Osteoblast (primary cell): Measurements from ENCODE around the gene MPIG6B. TPM values are rescaled to one million over a fixed set of nuclear protein-coding genes. Genes with fewer than 3 reads are reported as not detected.
A peak's percentile ranks its signal among the peaks of the same experiment; 100 is the strongest.

ENCODE experiments used
- DNase-seq: peaks from one replicate; pipeline ENCODE4 v3.0.0; 2011; ENCODE audit warnings: low spot score, mixed read lengths; ENCODE audit not compliant: insufficient read length; ENCODE audit errors: missing footprints
- H2AFZ ChIP-seq: 2 replicates; pipeline ENCODE4 v1.6.0; 2011; ENCODE audit warnings: mild to moderate bottlenecking, low read length
- H3K27ac ChIP-seq: 2 replicates; pipeline ENCODE4 v1.5.1; 2011; ENCODE audit warnings: mild to moderate bottlenecking, low read depth, low read length, moderate library complexity
- H3K27me3 ChIP-seq: 2 replicates; pipeline ENCODE4 v1.6.0; 2012; ENCODE audit warnings: mild to moderate bottlenecking, control low read depth, inconsistent platforms, low read length, moderate library complexity; ENCODE audit not compliant: insufficient read depth
- H3K36me3 ChIP-seq: 2 replicates; pipeline ENCODE4 v1.5.1; 2011; ENCODE audit warnings: mild to moderate bottlenecking, low read length, control low read depth, moderate library complexity; ENCODE audit not compliant: insufficient read depth
- H3K4me1 ChIP-seq: 2 replicates; pipeline ENCODE4 v1.5.1; 2011; ENCODE audit warnings: mild to moderate bottlenecking, low read length, control low read depth, moderate library complexity; ENCODE audit not compliant: insufficient read depth
- H3K4me2 ChIP-seq: 2 replicates; pipeline ENCODE4 v1.6.0; 2011; ENCODE audit warnings: mild to moderate bottlenecking, low read length; ENCODE audit not compliant: insufficient read depth
- H3K4me3 ChIP-seq: fragments of 200-600 bp; sonication (generic); 3 replicates; pipeline ENCODE4 v1.5.1; 2012; ENCODE audit warnings: mild to moderate bottlenecking, low read length, inconsistent platforms; ENCODE audit not compliant: insufficient read depth
- H3K79me2 ChIP-seq: 2 replicates; pipeline ENCODE4 v1.6.0; 2012; ENCODE audit warnings: mild to moderate bottlenecking, low read length, control low read depth, inconsistent platforms; ENCODE audit not compliant: insufficient read depth
- H3K9me3 ChIP-seq: 2 replicates; pipeline ENCODE4 v1.5.1; 2011; ENCODE audit warnings: low read depth, low read length, control low read depth
- H4K20me1 ChIP-seq: 2 replicates; pipeline ENCODE4 v1.6.0; 2012; ENCODE audit warnings: mild to moderate bottlenecking, low read length, control low read depth; ENCODE audit not compliant: insufficient read depth
- total RNA-seq: library from RNA; depleted of rRNA; stranded (reverse); fragments of >200 nt; gene quantifications from 2 replicates; pipeline ENCODE4 v1.2.3, GENCODE V29; 2012
- TF ChIP-seq, protein P1 (sequence below): IDR thresholded peaks from 2 replicates; pipeline ENCODE4 v1.5.1; 2011; ENCODE audit warnings: mild to moderate bottlenecking, low read depth, low read length, moderate library complexity; ENCODE audit errors: extremely low read depth

MPIG6B gene, protein sequence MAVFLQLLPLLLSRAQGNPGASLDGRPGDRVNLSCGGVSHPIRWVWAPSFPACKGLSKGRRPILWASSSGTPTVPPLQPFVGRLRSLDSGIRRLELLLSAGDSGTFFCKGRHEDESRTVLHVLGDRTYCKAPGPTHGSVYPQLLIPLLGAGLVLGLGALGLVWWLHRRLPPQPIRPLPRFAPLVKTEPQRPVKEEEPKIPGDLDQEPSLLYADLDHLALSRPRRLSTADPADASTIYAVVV
- not detected in 2 replicates for total RNA-seq

DNA sequence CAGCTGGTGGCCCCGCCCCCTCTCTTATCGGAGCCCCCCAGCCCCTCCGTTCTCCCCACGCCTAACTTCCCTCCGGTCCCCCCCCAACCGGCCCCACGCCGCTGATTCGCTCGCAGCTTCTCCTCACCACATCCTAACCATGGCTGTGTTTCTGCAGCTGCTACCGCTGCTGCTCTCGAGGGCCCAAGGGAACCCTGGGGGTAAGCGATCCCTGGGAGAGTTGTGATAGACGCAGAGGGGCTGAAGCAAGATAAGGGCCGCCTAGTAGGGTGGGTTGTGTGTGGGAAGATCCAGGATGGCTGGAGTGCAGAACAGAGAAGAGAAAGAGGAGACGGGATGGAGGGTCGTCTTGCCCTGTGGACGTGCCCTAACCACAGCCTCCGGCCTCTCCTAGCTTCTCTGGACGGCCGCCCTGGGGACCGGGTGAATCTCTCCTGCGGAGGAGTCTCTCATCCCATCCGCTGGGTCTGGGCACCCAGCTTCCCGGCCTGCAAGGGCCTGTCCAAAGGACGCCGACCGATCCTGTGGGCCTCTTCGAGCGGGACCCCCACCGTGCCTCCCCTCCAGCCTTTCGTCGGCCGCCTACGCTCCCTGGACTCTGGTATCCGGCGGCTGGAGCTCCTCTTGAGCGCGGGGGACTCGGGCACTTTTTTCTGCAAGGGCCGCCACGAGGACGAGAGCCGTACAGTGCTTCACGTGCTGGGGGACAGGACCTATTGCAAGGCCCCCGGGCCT, at the start of gene MPIG6B:
Gene MPIG6B, plus strand, starts transcription at position 129 of the 735 bp plus-strand sequence. Its CDS starts 11 bp downstream, at position 140.
- H3K27me3 ChIP-seq, result no peaks in the 10 kb centered on the region
- no peak within 1 kb of the TSS for H3K4me2 ChIP-seq
- no peak within 1 kb of the TSS for H2AFZ ChIP-seq
- no peaks in the 10 kb centered on the region for H3K9me3 ChIP-seq
- no peaks in the 10 kb centered on the region for H3K79me2 ChIP-seq
- H4K20me1 ChIP-seq, result peaks cover 2% of the 10 kb centered on the region
- H3K4me3 ChIP-seq, result no peak within 1 kb of the TSS
- H3K27ac ChIP-seq, result no peak within 1 kb of the TSS
- TF ChIP-seq, protein P1, sequence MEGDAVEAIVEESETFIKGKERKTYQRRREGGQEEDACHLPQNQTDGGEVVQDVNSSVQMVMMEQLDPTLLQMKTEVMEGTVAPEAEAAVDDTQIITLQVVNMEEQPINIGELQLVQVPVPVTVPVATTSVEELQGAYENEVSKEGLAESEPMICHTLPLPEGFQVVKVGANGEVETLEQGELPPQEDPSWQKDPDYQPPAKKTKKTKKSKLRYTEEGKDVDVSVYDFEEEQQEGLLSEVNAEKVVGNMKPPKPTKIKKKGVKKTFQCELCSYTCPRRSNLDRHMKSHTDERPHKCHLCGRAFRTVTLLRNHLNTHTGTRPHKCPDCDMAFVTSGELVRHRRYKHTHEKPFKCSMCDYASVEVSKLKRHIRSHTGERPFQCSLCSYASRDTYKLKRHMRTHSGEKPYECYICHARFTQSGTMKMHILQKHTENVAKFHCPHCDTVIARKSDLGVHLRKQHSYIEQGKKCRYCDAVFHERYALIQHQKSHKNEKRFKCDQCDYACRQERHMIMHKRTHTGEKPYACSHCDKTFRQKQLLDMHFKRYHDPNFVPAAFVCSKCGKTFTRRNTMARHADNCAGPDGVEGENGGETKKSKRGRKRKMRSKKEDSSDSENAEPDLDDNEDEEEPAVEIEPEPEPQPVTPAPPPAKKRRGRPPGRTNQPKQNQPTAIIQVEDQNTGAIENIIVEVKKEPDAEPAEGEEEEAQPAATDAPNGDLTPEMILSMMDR, result no peak
- peak; percentile 26 for DNase-seq
- H3K4me1 ChIP-seq, result peaks cover 1% of the 10 kb centered on the region
- peaks cover 18% of the 10 kb centered on the region for H3K36me3 ChIP-seq

DNA sequence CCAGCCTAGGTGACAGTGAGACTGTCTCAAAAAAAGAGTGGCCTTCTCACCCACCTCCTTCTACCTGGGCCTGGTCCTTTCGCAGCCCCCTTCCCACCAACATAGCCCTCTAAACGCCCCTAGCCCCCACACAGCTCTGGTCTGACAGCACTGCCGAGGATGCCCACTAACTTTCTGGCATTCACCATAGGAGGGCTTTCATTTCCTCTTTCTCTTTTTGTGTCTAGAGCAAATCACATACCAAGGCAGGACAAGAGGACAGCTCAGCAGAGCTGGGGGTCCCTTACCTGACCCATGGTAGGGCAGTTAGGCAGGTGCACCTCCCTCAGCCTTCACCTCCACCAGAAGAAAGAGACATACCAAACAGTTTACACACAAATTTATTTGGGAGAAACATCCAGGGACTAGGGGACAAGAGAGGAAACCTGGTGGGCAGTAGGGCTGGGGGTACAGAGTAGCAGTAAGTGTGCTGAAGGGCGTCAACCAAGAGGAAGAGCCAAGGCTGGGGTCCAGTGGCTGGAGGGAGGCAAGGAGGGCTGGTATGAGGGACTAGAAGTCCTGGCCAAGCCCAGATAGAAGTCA, 46.8 kb upstream of the MPIG6B start:
- TF ChIP-seq, protein P1, result no peak
- Histone ChIP-seq H3K4me3 (no peak overlapping the region), H3K36me3 (peaks cover 18% of the 10 kb centered on the region), H4K20me1 (no peaks in the 10 kb centered on the region), H3K4me1 (peaks cover 12% of the 10 kb centered on the region), H3K9me3 (no peaks in the 10 kb centered on the region), H3K27ac (no peak overlapping the region), H3K79me2 (no peaks in the 10 kb centered on the region), H3K4me2 (no peak overlapping the region), H2AFZ (no peak overlapping the region), H3K27me3 (no peaks in the 10 kb centered on the region)
- DNase-seq, result no peak

DNA sequence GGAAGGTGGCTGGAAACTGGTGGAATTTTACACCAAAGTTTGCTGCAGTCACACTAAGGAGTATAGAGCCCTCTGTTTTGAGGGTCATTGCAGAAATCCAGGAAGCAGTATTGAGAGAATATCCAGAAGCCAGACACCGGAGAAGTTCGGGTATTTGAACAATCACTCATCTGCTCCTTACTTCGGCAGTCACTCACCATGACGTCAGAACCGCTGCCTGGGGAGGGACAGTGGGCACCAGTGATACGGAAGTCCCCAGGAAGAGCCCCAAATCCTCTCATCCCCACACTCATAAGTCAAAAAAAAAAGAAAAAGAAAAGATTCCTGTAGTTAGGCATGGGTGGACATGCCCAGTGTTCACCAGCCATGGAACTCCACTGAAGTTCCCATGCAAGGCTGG, 46.3 kb upstream of the MPIG6B start:
- TF ChIP-seq, protein P1, result no peak
- no peak for DNase-seq

DNA sequence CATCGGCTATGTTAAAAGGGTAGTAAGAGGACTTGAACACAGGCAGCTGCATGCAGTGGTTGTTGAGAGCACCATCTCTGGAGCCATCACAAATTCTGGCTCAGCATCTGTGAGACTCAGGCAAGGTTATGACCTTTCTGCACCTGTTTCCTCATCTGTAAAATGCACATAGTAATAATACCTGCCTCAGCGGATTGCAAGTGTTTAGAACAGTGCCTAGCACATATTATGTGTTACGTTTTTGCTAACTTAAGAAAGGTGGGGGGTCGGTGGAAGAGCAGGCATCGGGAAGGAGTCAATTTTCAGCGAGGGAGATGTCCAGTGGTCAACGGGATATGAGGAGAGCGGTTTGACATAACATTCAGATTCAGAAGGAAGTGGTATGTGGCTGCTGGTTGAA, 45.2 kb upstream of the MPIG6B start:
- Histone ChIP-seq H3K9me3 (no peaks in the 10 kb centered on the region), H3K27me3 (no peaks in the 10 kb centered on the region), H3K36me3 (peaks cover 5% of the 10 kb centered on the region), H3K79me2 (no peaks in the 10 kb centered on the region), H2AFZ (no peak overlapping the region), H3K4me1 (peaks cover 15% of the 10 kb centered on the region), H3K27ac (no peak overlapping the region), H3K4me2 (no peak overlapping the region), H4K20me1 (no peaks in the 10 kb centered on the region), H3K4me3 (no peak overlapping the region)
- TF ChIP-seq, protein P1, result no peak
- no peak for DNase-seq

More for the DNA sequence above, 46.3 kb upstream of the MPIG6B start:
- Histone ChIP-seq H3K27me3 (no peaks in the 10 kb centered on the region), H3K4me3 (no peak overlapping the region), H3K4me1 (peaks cover 15% of the 10 kb centered on the region), H3K27ac (no peak overlapping the region), H3K36me3 (peaks cover 13% of the 10 kb centered on the region), H3K4me2 (no peak overlapping the region), H3K9me3 (no peaks in the 10 kb centered on the region), H3K79me2 (no peaks in the 10 kb centered on the region), H4K20me1 (no peaks in the 10 kb centered on the region), H2AFZ (no peak overlapping the region)
